Keratinocyte (primary cell): Measurements from ENCODE around the gene FAM107B. TPM values are rescaled to one million over a fixed set of nuclear protein-coding genes. Genes with fewer than 3 reads are reported as not detected.

Experiments
- DNase-seq: peaks from one replicate; pipeline ENCODE4 v3.0.0-alpha.2; 2011; ENCODE audit warnings: low read depth, missing footprints, low spot score
- FAIRE-seq: peaks from 2 replicates; lab custom pipeline; 2011; peaks lifted over from hg19 to GRCh38; lab: Jason Lieb, UNC
- H2AFZ ChIP-seq: 2 replicates; pipeline ENCODE4 v1.6.0; 2012; ENCODE audit warnings: low read length, control low read depth, inconsistent platforms; ENCODE audit not compliant: control insufficient read depth
- H3K27ac ChIP-seq: 2 replicates; pipeline ENCODE4 v1.5.1; 2011; ENCODE audit warnings: low read length; ENCODE audit not compliant: control insufficient read depth, insufficient read depth
- H3K27me3 ChIP-seq: 3 replicates; pipeline ENCODE4 v1.6.0; 2011; ENCODE audit warnings: low read length; ENCODE audit not compliant: control insufficient read depth, insufficient read depth; ENCODE audit errors: extremely low read depth
- H3K36me3 ChIP-seq, 2 experiments: 2 replicates in 1 of 2; 3 replicates in 1 of 2; pipeline ENCODE4 v1.5.1; 2011; ENCODE audit warnings: low read length in 2 of 2, mild to moderate bottlenecking in 1 of 2; ENCODE audit not compliant: control insufficient read depth in 2 of 2, insufficient read depth in 2 of 2; ENCODE audit errors: extremely low read depth in 1 of 2
- H3K4me1 ChIP-seq: 3 replicates; pipeline ENCODE4 v1.5.1; 2011; ENCODE audit warnings: low read length; ENCODE audit not compliant: control insufficient read depth, insufficient read depth; ENCODE audit errors: extremely low read depth
- H3K4me2 ChIP-seq: 3 replicates; pipeline ENCODE4 v1.6.0; 2011; ENCODE audit warnings: low read depth, low read length; ENCODE audit not compliant: control insufficient read depth, insufficient read depth; ENCODE audit errors: extremely low read depth
- H3K4me3 ChIP-seq, 3 experiments: fragments of 200-600 bp in 1 of 3; sonication (generic) in 1 of 3; 2 replicates in 2 of 3; 3 replicates in 1 of 3; pipeline ENCODE4 v1.5.1; 2011 to 2016; ENCODE audit warnings: low read length in 3 of 3, mild to moderate bottlenecking in 3 of 3, control low read depth in 2 of 3, inconsistent platforms in 1 of 3, low read depth in 1 of 3, mixed read lengths in 1 of 3, mixed run types in 1 of 3, moderate library complexity in 1 of 3; ENCODE audit not compliant: control insufficient read depth in 2 of 3, insufficient read depth in 2 of 3; ENCODE audit errors: extremely low read depth in 1 of 3
- H3K79me2 ChIP-seq: 2 replicates; pipeline ENCODE4 v1.6.0; 2012; ENCODE audit warnings: low read length; ENCODE audit not compliant: control insufficient read depth, insufficient read depth
- H3K9ac ChIP-seq: 3 replicates; pipeline ENCODE4 v1.6.0; 2011; ENCODE audit warnings: low read length; ENCODE audit not compliant: control insufficient read depth, insufficient read depth; ENCODE audit errors: extremely low read depth
- H3K9me1 ChIP-seq: 3 replicates; pipeline ENCODE4 v1.6.0; 2011; ENCODE audit warnings: low read length; ENCODE audit not compliant: control insufficient read depth, insufficient read depth; ENCODE audit errors: extremely low read depth
- H3K9me3 ChIP-seq: 2 replicates; pipeline ENCODE4 v1.5.1; 2012; ENCODE audit warnings: low read depth, low read length; ENCODE audit not compliant: control insufficient read depth
- H4K20me1 ChIP-seq: 3 replicates; pipeline ENCODE4 v1.6.0; 2011; ENCODE audit warnings: low read length; ENCODE audit not compliant: control insufficient read depth, insufficient read depth; ENCODE audit errors: extremely low read depth
- CTCF ChIP-seq, 3 experiments: IDR thresholded peaks in 1 of 3; conservative IDR thresholded peaks in 1 of 3; optimal IDR thresholded peaks in 1 of 3; 2 replicates in 2 of 3; 3 replicates in 1 of 3; pipeline versions ENCODE3 to v1.5.1; 2011; ENCODE audit warnings: low read length in 3 of 3, mild to moderate bottlenecking in 3 of 3, moderate library complexity in 2 of 3, control low read depth in 1 of 3, inconsistent platforms in 1 of 3; ENCODE audit not compliant: insufficient read depth in 2 of 3; ENCODE audit errors: extremely low read depth in 1 of 3
- EZH2 ChIP-seq: IDR thresholded peaks from one replicate; pipeline ENCODE4 v1.6.1; 2012; ENCODE audit warnings: inconsistent platforms, mild to moderate bottlenecking, low read length, moderate library complexity
- dilution Hi-C: fragments of 300-500 bp; cut with MboI; formaldehyde crosslinking; loops from one replicate; pipeline ENCODE4 v1.7.0; 2020; ENCODE audit warnings: low sequenced_read_pairs; ENCODE audit not compliant: extremely low pct_ligation_motif_present
- polyA plus RNA-seq, 5 experiments: library from polyadenylated mRNA; depleted of rRNA in 3 of 5; stranded (reverse) in 3 of 5; stranded (forward) in 1 of 5; unstranded in 1 of 5; fragments of >200 nt; gene quantifications; 1 replicate in 1 of 5; 2 replicates in 3 of 5; 3 replicates in 1 of 5; pipeline versions ENCODE4 v1.2.1 to v1.2.3, GENCODE V29; 2011 to 2012; ENCODE audit warnings: missing spikeins in 2 of 5, low read depth in 1 of 5, low replicate concordance in 1 of 5

Gene FAM107B
- polyA plus RNA-seq, 1 donor (not counting 4 experiments of a cell fraction or from before 2014, with no cell fraction given), result 8.7 TPM

GRCh38 chr10:14513123-14513522, 261.6 kb downstream of the FAM107B start:
- no peaks in the 10 kb centered on the region for H3K4me1 ChIP-seq
- no peak overlapping the region for H3K4me3 ChIP-seq
- no peak overlapping the region for H3K9ac ChIP-seq
- TF ChIP-seq CTCF (optimal IDR thresholded peaks at IDR 0.05 in 1 of 3, IDR thresholded peaks at IDR 0.05 in 1 of 3, conservative IDR thresholded peaks at IDR 0.05 in 1 of 3; ENCODE audit: extremely low read depth in 1 of 3, insufficient read depth in 2 of 3, low read length in 3 of 3) (no peak), EZH2 (no peak)
- H4K20me1 ChIP-seq, result peaks cover 2% of the 10 kb centered on the region
- no peaks in the 10 kb centered on the region for H3K79me2 ChIP-seq
- no peaks in the 10 kb centered on the region for H3K27me3 ChIP-seq
- H2AFZ ChIP-seq, result no peak overlapping the region
- dilution Hi-C loops, result no loop called here
- no peak for DNase-seq
- H3K4me2 ChIP-seq, result no peak overlapping the region
- no peaks in the 10 kb centered on the region for H3K9me3 ChIP-seq
- FAIRE-seq, result no peak
- H3K9me1 ChIP-seq, result no peaks in the 10 kb centered on the region
- no peak overlapping the region for H3K27ac ChIP-seq
- no peaks in the 10 kb centered on the region for H3K36me3 ChIP-seq

- H3K4me2 ChIP-seq, result no peak overlapping the region
- no peaks in the 10 kb centered on the region for H3K9me3 ChIP-seq
- dilution Hi-C loops, result no loop called here
- peaks cover 2% of the 10 kb centered on the region for H4K20me1 ChIP-seq
- H3K4me1 ChIP-seq, result no peaks in the 10 kb centered on the region
- DNase-seq, result no peak
- no peak overlapping the region for H3K27ac ChIP-seq
- H3K27me3 ChIP-seq, result no peaks in the 10 kb centered on the region
- no peaks in the 10 kb centered on the region for H3K79me2 ChIP-seq
- TF ChIP-seq CTCF (optimal IDR thresholded peaks at IDR 0.05 in 1 of 3, IDR thresholded peaks at IDR 0.05 in 1 of 3, conservative IDR thresholded peaks at IDR 0.05 in 1 of 3; ENCODE audit: extremely low read depth in 1 of 3, insufficient read depth in 2 of 3, low read length in 3 of 3), result no peak
- TF ChIP-seq EZH2, result no peak
- H3K9me1 ChIP-seq, result no peaks in the 10 kb centered on the region
- FAIRE-seq, result no peak
- H2AFZ ChIP-seq, result no peak overlapping the region
- no peak overlapping the region for H3K4me3 ChIP-seq
- no peak overlapping the region for H3K9ac ChIP-seq
- no peaks in the 10 kb centered on the region for H3K36me3 ChIP-seq
These were observed 264.4 kb downstream of the FAM107B start for GRCh38 chr10:14510346-14510745.
